ENCODE results near the gene LHFPL6. TPM values are rescaled to one million over a fixed set of nuclear protein-coding genes. Genes with fewer than 3 reads are reported as not detected.

Gene LHFPL6
- total RNA-seq, 1 donor from 2014 or later = 31.7 TPM

DNA sequence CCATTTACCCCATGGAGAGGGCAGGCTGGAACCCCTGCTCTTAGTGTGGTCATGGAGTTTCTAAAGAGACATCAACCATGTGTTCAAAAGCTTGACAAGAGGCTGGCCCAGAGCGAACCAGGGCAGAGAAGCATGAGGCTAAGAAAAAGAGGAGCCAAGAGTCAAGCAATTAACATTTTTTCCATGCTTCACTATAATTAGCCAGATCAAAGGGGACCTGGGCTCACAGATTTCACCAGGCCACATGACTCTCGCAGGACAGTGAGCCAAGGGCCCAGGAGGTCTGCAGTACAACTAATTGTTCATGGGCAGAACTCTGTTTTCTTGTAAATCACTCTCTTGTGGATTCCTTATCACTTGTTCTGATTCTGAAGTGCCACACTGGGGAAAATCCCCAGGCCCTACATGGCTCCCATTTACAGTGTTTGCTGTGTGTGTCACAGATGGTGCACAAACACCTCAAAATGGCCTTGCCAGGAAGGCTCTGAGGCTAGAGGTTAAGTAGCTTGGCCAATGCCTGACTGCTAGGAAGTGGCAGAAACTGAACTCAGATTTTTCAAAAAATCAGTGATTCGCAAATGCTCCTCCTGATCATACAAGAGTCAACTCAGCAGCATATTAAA, 101.2 kb downstream of the LHFPL6 start:
- TF ChIP-seq, protein P1, sequence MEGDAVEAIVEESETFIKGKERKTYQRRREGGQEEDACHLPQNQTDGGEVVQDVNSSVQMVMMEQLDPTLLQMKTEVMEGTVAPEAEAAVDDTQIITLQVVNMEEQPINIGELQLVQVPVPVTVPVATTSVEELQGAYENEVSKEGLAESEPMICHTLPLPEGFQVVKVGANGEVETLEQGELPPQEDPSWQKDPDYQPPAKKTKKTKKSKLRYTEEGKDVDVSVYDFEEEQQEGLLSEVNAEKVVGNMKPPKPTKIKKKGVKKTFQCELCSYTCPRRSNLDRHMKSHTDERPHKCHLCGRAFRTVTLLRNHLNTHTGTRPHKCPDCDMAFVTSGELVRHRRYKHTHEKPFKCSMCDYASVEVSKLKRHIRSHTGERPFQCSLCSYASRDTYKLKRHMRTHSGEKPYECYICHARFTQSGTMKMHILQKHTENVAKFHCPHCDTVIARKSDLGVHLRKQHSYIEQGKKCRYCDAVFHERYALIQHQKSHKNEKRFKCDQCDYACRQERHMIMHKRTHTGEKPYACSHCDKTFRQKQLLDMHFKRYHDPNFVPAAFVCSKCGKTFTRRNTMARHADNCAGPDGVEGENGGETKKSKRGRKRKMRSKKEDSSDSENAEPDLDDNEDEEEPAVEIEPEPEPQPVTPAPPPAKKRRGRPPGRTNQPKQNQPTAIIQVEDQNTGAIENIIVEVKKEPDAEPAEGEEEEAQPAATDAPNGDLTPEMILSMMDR (conservative IDR thresholded peaks at IDR 0.05) = no peak
- Mint-ChIP-seq H3K27me3 (no peaks in the 10 kb centered on the region), H3K27ac (no peak overlapping the region), H3K4me3 (no peak overlapping the region), H3K9me3 (no peaks in the 10 kb centered on the region), H3K4me1 (ENCODE audit: unreplicated experiment) (peaks cover 20% of the 10 kb centered on the region), H3K36me3 (peaks cover 3% of the 10 kb centered on the region)
- no peak for DNase-seq (ENCODE audit: extremely low spot score, unreplicated experiment)

GRCh38 chr13:39499604-39500003, 103.4 kb downstream of the LHFPL6 start:
- peaks cover 3% of the 10 kb centered on the region for H3K36me3 Mint-ChIP-seq
- no peak overlapping the region for H3K4me3 Mint-ChIP-seq
- H3K4me1 Mint-ChIP-seq (ENCODE audit: unreplicated experiment) = peaks cover 8% of the 10 kb centered on the region
- TF ChIP-seq, protein P1 (conservative IDR thresholded peaks at IDR 0.05) = no peak
- no peaks in the 10 kb centered on the region for H3K27me3 Mint-ChIP-seq
- no peak overlapping the region for H3K27ac Mint-ChIP-seq
- H3K9me3 Mint-ChIP-seq = no peaks in the 10 kb centered on the region
- DNase-seq (ENCODE audit: extremely low spot score, unreplicated experiment) = no peak

DNA sequence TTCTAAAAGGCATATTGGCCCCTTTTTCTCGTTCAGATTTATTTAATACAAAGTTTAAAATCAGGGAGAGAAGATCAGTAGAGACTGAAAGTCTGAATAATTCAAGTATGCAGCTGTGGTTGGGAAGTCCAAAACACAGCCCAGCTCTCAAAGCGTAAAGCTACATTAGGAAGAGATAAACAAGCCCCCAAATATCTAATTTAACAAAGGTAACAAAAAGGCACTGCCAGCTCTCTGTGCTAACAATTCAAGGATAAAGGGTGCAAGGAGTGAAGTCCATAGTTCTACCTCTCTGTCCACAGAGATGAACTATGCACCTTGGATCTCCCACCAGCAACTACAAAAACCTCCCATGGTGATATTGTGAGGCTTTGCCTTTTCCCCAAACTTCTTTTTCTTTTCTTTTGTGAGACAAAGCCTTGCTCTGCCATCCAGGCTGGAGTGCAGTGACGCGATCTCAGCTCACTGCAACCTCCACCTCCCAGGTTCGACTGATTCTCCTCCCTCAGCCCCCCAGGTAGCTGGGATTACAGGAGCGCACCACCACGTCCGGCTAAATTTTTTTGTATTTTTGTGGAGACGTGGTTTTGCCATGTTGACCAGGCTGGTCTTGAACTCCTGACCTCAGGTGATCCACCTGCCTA, 104.4 kb downstream of the LHFPL6 start:
- Mint-ChIP-seq H3K36me3 (no peaks in the 10 kb centered on the region), H3K27me3 (no peaks in the 10 kb centered on the region), H3K9me3 (no peaks in the 10 kb centered on the region), H3K4me3 (no peak overlapping the region), H3K4me1 (ENCODE audit: unreplicated experiment) (peaks cover 8% of the 10 kb centered on the region), H3K27ac (no peak overlapping the region)
- TF ChIP-seq, protein P1 (conservative IDR thresholded peaks at IDR 0.05) = no peak
- DNase-seq (ENCODE audit: extremely low spot score, unreplicated experiment) = no peak

- Mint-ChIP-seq H3K36me3 (no peaks in the 10 kb centered on the region), H3K27ac (no peak overlapping the region), H3K4me3 (no peak overlapping the region), H3K4me1 (ENCODE audit: unreplicated experiment) (peaks cover 4% of the 10 kb centered on the region), H3K9me3 (no peaks in the 10 kb centered on the region), H3K27me3 (no peaks in the 10 kb centered on the region)
- DNase-seq (ENCODE audit: extremely low spot score, unreplicated experiment) = no peak
- TF ChIP-seq, protein P1 (conservative IDR thresholded peaks at IDR 0.05) = no peak
Measured at GRCh38 chr13:39496506-39496905, 106.5 kb downstream of the LHFPL6 start.

DNA sequence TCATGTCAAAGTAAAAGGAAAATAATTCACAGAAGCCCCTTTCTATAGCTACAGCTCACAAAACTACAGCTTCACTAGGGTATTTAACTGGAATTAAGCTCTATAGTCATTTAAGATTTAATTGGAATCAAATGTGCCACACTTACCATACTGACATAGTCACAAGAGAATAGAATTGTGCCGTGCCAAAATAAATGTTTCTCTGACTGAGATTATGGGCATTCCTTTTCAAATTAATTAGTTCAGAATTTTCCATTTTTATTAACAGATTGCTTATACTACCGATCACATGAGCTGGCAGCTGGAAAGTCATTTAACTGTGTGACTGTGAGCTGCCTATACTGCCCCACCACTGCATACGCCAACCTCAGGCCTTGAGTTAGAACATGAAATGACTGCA, 108.4 kb downstream of the LHFPL6 start:
- no peak overlapping the region for H3K4me3 Mint-ChIP-seq
- DNase-seq (ENCODE audit: extremely low spot score, unreplicated experiment) = no peak
- peaks cover 7% of the 10 kb centered on the region for H3K9me3 Mint-ChIP-seq
- H3K27ac Mint-ChIP-seq = no peak overlapping the region
- H3K4me1 Mint-ChIP-seq (ENCODE audit: unreplicated experiment) = no peaks in the 10 kb centered on the region
- peaks cover 4% of the 10 kb centered on the region for H3K27me3 Mint-ChIP-seq
- TF ChIP-seq, protein P1 (conservative IDR thresholded peaks at IDR 0.05) = no peak
- H3K36me3 Mint-ChIP-seq = no peaks in the 10 kb centered on the region

Data from type B pancreatic cell (in vitro differentiated cells).